ENCODE data around the gene SOX5. TPM values are rescaled to one million over a fixed set of nuclear protein-coding genes. Genes with fewer than 3 reads are reported as not detected.

The SOX5 gene
- total and polyA plus RNA-seq, 9 of the 15 experiments (the other 6 are each of a cell fraction or from before 2014, with no cell fraction given): 8.3 to 16.5 (median 11.9) TPM

GRCh38 chr12:23884909-23885308 is 64.6 kb downstream of the SOX5 start (continued):
- TF ChIP-seq, protein P1, sequence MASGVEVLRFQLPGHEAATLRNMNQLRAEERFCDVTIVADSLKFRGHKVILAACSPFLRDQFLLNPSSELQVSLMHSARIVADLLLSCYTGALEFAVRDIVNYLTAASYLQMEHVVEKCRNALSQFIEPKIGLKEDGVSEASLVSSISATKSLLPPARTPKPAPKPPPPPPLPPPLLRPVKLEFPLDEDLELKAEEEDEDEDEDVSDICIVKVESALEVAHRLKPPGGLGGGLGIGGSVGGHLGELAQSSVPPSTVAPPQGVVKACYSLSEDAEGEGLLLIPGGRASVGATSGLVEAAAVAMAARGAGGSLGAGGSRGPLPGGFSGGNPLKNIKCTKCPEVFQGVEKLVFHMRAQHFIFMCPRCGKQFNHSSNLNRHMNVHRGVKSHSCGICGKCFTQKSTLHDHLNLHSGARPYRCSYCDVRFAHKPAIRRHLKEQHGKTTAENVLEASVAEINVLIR (CRISPR knock-in tag; IDR thresholded peaks at IDR 0.05): no peak
- TF ChIP-seq ILF3 (IDR thresholded peaks at IDR 0.05; ENCODE audit: borderline replicate concordance) (no peak), GATA2 (CRISPR knock-in tag; IDR thresholded peaks at IDR 0.05) (peak; percentile 58), MAZ (CRISPR knock-in tag; conservative IDR thresholded peaks at IDR 0.05 in 1 of 2, IDR thresholded peaks at IDR 0.05 in 1 of 2) (no peak), RAD51 (IDR thresholded peaks at IDR 0.05; ENCODE audit: borderline replicate concordance, low read depth) (no peak), PKNOX1 (IDR thresholded peaks at IDR 0.05) (peak; percentile 38), ZNF436 (CRISPR knock-in tag; IDR thresholded peaks at IDR 0.05) (no peak), ELF4 (CRISPR knock-in tag; IDR thresholded peaks at IDR 0.05) (no peak), ZNF785 (CRISPR knock-in tag; IDR thresholded peaks at IDR 0.05) (no peak), EP400 (IDR thresholded peaks at IDR 0.05) (no peak), ZNF140 (CRISPR knock-in tag; IDR thresholded peaks at IDR 0.05) (no peak), HDAC1 (IDR thresholded peaks at IDR 0.05) (no peak), NCOA6 (IDR thresholded peaks at IDR 0.05) (no peak), GABPB2 (CRISPR knock-in tag; conservative IDR thresholded peaks at IDR 0.05) (no peak), ZNF324 (CRISPR knock-in tag; IDR thresholded peaks at IDR 0.05) (no peak), SMAD2 (IDR thresholded peaks at IDR 0.05; ENCODE audit: low read depth, low read length) (no peak), MIER1 (IDR thresholded peaks at IDR 0.05; ENCODE audit: low read depth) (no peak), ZFX (CRISPR knock-in tag; IDR thresholded peaks at IDR 0.05) (0 out of 2 replicates have a peak, but pooled peaks have one; percentile 14)
- TF ChIP-seq, protein P2, sequence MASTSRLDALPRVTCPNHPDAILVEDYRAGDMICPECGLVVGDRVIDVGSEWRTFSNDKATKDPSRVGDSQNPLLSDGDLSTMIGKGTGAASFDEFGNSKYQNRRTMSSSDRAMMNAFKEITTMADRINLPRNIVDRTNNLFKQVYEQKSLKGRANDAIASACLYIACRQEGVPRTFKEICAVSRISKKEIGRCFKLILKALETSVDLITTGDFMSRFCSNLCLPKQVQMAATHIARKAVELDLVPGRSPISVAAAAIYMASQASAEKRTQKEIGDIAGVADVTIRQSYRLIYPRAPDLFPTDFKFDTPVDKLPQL (IDR thresholded peaks at IDR 0.05; ENCODE audit: extremely low read depth, insufficient read length): no peak
- TF ChIP-seq, protein P3, sequence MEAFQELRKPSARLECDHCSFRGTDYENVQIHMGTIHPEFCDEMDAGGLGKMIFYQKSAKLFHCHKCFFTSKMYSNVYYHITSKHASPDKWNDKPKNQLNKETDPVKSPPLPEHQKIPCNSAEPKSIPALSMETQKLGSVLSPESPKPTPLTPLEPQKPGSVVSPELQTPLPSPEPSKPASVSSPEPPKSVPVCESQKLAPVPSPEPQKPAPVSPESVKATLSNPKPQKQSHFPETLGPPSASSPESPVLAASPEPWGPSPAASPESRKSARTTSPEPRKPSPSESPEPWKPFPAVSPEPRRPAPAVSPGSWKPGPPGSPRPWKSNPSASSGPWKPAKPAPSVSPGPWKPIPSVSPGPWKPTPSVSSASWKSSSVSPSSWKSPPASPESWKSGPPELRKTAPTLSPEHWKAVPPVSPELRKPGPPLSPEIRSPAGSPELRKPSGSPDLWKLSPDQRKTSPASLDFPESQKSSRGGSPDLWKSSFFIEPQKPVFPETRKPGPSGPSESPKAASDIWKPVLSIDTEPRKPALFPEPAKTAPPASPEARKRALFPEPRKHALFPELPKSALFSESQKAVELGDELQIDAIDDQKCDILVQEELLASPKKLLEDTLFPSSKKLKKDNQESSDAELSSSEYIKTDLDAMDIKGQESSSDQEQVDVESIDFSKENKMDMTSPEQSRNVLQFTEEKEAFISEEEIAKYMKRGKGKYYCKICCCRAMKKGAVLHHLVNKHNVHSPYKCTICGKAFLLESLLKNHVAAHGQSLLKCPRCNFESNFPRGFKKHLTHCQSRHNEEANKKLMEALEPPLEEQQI (IDR thresholded peaks at IDR 0.05): peak; percentile 19; the same call in 1 of the 2 replicates
- TF ChIP-seq, protein P4, sequence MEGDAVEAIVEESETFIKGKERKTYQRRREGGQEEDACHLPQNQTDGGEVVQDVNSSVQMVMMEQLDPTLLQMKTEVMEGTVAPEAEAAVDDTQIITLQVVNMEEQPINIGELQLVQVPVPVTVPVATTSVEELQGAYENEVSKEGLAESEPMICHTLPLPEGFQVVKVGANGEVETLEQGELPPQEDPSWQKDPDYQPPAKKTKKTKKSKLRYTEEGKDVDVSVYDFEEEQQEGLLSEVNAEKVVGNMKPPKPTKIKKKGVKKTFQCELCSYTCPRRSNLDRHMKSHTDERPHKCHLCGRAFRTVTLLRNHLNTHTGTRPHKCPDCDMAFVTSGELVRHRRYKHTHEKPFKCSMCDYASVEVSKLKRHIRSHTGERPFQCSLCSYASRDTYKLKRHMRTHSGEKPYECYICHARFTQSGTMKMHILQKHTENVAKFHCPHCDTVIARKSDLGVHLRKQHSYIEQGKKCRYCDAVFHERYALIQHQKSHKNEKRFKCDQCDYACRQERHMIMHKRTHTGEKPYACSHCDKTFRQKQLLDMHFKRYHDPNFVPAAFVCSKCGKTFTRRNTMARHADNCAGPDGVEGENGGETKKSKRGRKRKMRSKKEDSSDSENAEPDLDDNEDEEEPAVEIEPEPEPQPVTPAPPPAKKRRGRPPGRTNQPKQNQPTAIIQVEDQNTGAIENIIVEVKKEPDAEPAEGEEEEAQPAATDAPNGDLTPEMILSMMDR (IDR thresholded peaks at IDR 0.05 in 2 of 3, conservative IDR thresholded peaks at IDR 0.05 in 1 of 3; ENCODE audit: insufficient read depth in 2 of 3, low read depth in 1 of 3, low read length in 3 of 3): peak in 2 of 3 experiments; percentile 6 to 31; a peak in 1 of 6 replicates
